HG02759 (cell line): ENCODE measurements around the gene TANC2.

ENCODE experiments used
- ATAC-seq: cut with Tn5 transposase; IDR thresholded peaks from one replicate; pipeline ENCODE4 v1.9.1; 2021; ENCODE audit warnings: mild to moderate bottlenecking, moderate library complexity; ENCODE audit not compliant: unreplicated experiment

TANC2 gene

GRCh38 chr17:62965686-62966425, at the start of gene TANC2:
TSS of gene TANC2 (plus strand) at chr17:62966235. CDS start at chr17:63009560, 43,325 bp downstream.
- peak; percentile 71 for ATAC-seq

- ATAC-seq: no peak
Observed at GRCh38 chr17:62916684-62917571, 49.1 kb upstream of the TANC2 start.

GRCh38 chr17:62919388-62919787, 46.6 kb upstream of the TANC2 start:
- ATAC-seq: no peak

- ATAC-seq: no peak
Observed at GRCh38 chr17:62920300-62920699, 45.7 kb upstream of the TANC2 start.

- ATAC-seq: no peak
Observed at GRCh38 chr17:62921817-62922216, 44.2 kb upstream of the TANC2 start.

DNA sequence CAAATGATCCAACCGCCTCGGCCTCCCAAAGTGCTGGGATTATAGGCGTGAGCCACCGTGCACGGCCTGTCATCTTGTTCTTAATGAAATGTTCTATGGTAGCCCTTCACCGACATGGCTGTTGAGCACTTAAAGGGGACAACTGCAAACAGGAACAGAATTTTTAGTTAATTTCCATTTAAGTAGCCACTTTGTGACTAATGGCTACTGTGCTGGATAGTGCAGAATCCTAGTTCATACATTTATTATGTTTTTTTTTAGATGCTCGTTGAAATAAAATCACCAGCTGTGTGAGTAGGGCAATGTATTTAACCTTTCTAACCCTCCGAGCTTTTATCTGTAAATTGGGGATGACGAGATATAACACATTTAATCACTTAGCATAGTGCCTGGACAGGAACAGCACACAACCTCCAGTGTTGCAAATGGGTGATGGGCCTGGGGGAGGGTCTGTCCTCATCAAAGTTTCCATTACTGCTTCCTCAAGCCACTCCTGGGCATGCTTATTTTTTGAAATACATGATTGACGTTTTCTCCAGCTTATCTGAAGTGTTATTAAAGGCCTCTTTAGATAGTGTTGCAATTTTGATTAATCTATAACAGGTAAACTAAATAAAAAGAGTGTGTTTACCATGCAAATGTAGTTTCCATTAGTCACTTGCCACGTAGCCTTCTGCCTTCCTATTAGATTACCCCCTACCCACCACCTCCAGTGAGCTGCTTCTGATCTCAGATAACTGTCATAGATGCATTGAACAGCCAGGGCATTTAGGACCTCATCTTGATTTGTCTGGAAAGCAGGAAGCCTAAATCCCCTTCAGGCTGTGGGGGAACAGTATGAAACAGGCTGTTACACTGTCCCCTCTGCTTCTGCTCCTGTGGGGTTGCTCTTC, 42.5 kb upstream of the TANC2 start:
- ATAC-seq: no peak

DNA sequence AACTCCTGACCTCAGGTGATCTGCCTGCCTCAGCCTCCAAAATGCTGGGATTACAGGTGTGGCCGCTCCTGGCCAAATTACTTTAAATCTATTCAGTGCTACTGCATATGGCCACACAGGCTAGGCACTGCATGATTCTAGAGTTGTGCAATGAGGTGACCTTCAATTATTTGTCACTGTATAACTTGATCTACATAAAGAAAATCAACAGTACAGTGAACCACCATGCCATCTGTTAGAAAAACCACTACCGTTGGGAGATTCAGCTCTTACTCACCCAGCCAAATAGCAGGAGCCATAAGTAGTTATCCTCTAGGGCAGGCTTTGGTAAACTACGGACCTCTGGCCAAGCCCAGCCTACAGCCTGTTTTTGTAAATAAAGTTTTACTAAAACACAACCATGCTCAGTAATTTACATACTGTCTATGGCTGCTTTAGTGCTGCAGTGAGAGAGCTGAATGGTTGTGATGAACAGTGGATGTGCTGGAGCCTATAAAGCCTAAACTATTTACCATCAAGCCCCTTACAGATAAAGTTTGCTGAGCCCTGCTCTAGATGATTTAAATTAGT, 40.7 kb upstream of the TANC2 start:
- no peak for ATAC-seq

DNA sequence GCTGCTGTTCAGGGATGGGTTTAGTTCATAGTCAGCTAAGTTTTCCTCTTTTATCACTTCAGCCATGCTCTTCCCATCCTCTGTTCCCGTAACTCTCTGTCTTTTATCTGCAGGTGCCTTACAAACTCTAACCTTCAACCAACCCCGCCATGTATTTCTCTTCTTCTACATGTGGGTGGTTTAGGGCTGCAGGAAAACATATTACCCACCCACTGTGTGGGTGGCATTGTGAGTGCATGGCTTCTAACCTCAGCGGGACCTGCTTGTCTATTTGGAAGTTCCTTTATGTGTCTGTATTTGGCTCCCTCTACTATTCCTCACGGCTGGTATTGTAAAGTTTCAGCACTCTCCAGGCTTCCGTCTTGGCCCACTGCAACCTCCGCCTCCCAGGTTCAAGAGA, 39.0 kb upstream of the TANC2 start:
- ATAC-seq: no peak

- ATAC-seq: no peak
Observed at GRCh38 chr17:62929320-62929719, 36.7 kb upstream of the TANC2 start.

DNA sequence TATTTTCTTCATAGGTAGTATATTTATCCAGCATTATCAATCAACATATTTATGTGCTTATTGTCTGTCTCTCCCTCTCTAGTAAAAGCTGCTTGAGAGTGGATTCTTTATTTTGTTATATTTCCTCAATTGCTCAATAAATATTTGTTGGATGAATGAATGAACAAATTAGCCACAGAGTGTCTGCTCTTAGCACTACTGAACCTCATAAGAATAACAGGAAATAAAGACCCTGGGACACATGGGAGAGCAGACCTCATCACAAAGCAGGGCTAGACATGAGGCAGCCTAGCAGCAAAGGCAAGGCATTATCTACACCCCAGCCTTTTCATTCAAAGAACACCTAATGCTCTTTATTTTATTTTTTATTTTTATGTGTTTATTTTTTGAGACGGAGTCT, 34.9 kb upstream of the TANC2 start:
- no peak for ATAC-seq

- ATAC-seq: no peak
Observed at GRCh38 chr17:62933501-62934385, 32.3 kb upstream of the TANC2 start.

DNA sequence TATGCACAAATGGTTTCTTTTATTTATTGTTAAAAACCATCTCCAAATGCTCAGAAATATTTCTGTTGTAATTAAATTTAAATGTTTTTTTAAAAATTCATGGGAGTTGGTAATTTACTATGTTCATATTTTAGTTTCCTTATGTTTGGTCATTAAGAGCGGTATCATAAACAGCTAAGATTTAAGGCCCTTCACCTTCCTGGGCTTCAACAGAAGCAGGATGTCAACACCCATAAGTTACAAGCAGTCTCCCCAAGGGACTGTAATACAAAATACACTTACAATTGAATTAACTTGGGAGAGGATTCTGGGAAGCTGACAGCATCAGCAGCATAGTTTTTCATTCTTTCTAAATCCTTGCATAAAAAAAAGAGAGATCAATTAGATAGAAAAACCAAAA, 30.9 kb upstream of the TANC2 start:
- no peak for ATAC-seq

DNA sequence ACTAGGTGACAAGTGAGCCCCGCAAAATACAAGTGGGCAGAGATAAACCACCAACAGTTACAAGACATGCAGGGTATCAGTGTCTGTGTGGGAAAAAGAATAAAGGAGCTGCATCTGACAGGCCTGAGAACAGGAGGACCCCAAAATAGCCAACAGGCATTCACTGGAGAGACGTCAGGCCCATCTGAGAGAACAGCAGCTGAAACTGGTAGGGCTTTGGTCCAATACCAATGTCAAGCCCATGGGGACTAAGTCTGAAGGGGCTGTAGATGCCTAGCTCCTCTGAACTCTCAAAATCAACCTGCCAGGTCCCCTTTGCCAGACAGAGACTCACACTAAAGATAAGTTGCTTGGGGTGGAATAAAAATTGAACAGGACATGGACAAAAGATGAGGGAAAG, 30.5 kb upstream of the TANC2 start:
- no peak for ATAC-seq

GRCh38 chr17:62937606-62938005, 28.4 kb upstream of the TANC2 start:
- no peak for ATAC-seq

DNA sequence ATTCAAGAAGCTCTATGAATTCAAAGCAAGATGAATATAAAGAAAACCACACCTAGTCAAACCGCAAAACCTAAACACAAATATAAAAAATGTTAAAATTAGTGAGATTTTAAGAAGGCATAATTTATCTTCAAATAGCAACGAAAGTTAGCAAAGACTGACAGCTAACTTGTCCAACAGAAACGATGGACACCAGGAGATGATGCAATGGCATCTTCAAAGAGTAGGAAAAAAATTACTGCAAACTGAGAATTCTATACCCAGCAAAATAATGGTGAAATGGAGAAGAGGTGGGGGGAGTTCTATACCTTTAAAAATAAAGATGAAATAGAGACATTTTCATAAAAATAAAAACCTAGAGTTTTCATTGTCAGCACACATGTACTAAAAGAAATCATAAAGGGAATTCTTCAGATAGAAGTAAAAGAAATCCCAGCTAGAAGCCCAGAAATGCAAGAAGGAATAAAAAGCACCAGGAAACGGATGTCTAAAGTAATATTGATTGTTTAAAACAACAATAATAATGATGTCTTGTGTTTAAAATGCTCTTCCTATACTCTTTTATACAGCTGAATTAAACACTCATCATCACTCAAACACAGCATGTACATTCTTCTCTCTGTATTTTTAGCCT, 24.6 kb upstream of the TANC2 start:
- no peak for ATAC-seq

GRCh38 chr17:62948370-62948769, 17.7 kb upstream of the TANC2 start:
- no peak for ATAC-seq

DNA sequence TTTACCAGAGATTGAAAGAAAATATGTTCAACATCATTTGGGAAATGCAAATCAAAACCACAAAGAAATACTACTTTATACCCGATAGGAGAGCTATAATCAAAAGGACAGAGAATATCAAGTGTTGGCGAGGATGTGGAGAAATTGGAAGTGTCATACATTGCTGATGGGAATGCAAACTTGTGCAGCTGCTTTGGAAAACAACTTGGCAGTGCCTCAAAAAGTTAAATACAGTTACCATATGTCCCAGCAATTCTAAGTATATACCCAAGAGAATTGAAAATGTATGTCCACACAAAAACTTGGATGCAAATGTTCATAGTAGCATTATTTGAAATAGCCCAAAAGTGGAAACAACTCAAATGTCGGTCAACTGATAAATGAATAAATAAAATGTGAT, 17.0 kb upstream of the TANC2 start:
- ATAC-seq: no peak

- ATAC-seq: no peak
Observed at GRCh38 chr17:62950067-62950466, 16.0 kb upstream of the TANC2 start.

- no peak for ATAC-seq
Observed at GRCh38 chr17:62955841-62956352, 10.1 kb upstream of the TANC2 start.
